ENCODE results near the gene MAG. TPM values are rescaled to one million over a fixed set of nuclear protein-coding genes. Genes with fewer than 3 reads are reported as not detected.

Gene MAG
- polyA plus RNA-seq, 4 donors: 0.07 TPM; not detected in 3

GRCh38 chr19:35334144-35334753 is 42.3 kb downstream of the MAG start:
- no peaks in the 10 kb centered on the region for H3K4me1 ChIP-seq (ENCODE audit: control insufficient read depth in 3 of 3, insufficient read depth in 2 of 3, low read depth in 1 of 3, low read length in 2 of 3)
- DNase-seq: no peak
- FAIRE-seq: no peak

GRCh38 chr19:35336166-35336955 is 44.4 kb downstream of the MAG start:
- H3K36me3 ChIP-seq (ENCODE audit: control insufficient read depth in 3 of 3, insufficient read depth in 2 of 3, low read depth in 1 of 3, low read length in 3 of 3): no peaks in the 10 kb centered on the region
- H3K27me3 ChIP-seq (ENCODE audit: control insufficient read depth in 3 of 3, insufficient read depth in 3 of 3, low read length in 3 of 3): peaks cover 0 to 3% (median 2%) of the 10 kb centered on the region in 3 donors
- no peak for DNase-seq
- no peak overlapping the region for H3K4me3 ChIP-seq (ENCODE audit: low read depth in 1 of 3, low read length in 3 of 3)
- H3K9me3 ChIP-seq (ENCODE audit: control insufficient read depth in 2 of 2, insufficient read depth in 1 of 2, low read depth in 1 of 2, low read length in 1 of 2): no peaks in the 10 kb centered on the region
- FAIRE-seq: no peak
- 80 to 88% (median 86%) methylated on average over 21 of the region's 21 CpGs for WGBS, 3 donors
- no peak overlapping the region for H3K27ac ChIP-seq (ENCODE audit: low read depth in 1 of 3, low read length in 2 of 3)
- no peaks in the 10 kb centered on the region for H3K4me1 ChIP-seq (ENCODE audit: control insufficient read depth in 3 of 3, insufficient read depth in 2 of 3, low read depth in 1 of 3, low read length in 2 of 3)

More at GRCh38 chr19:35334144-35334753, 42.3 kb downstream of the MAG start:
- no peak overlapping the region for H3K4me3 ChIP-seq (ENCODE audit: low read depth in 1 of 3, low read length in 3 of 3)
- H3K27me3 ChIP-seq (ENCODE audit: control insufficient read depth in 3 of 3, insufficient read depth in 3 of 3, low read length in 3 of 3): peaks cover 0 to 3% (median 2%) of the 10 kb centered on the region in 3 donors
- no peaks in the 10 kb centered on the region for H3K36me3 ChIP-seq (ENCODE audit: control insufficient read depth in 3 of 3, insufficient read depth in 2 of 3, low read depth in 1 of 3, low read length in 3 of 3)
- 76 to 78% (median 76%) methylated on average over 10 of the region's 10 CpGs for WGBS, 3 donors
- H3K9me3 ChIP-seq (ENCODE audit: control insufficient read depth in 2 of 2, insufficient read depth in 1 of 2, low read depth in 1 of 2, low read length in 1 of 2): no peaks in the 10 kb centered on the region
- no peak overlapping the region for H3K27ac ChIP-seq (ENCODE audit: low read depth in 1 of 3, low read length in 2 of 3)

GRCh38 chr19:35337097-35337983 is 45.4 kb downstream of the MAG start:
- Histone ChIP-seq H3K9me3 (ENCODE audit: control insufficient read depth in 2 of 2, insufficient read depth in 1 of 2, low read depth in 1 of 2, low read length in 1 of 2) (no peaks in the 10 kb centered on the region), H3K27me3 (ENCODE audit: control insufficient read depth in 3 of 3, insufficient read depth in 3 of 3, low read length in 3 of 3) (no peaks in the 10 kb centered on the region), H3K4me1 (ENCODE audit: control insufficient read depth in 3 of 3, insufficient read depth in 2 of 3, low read depth in 1 of 3, low read length in 2 of 3) (no peaks in the 10 kb centered on the region), H3K36me3 (ENCODE audit: control insufficient read depth in 3 of 3, insufficient read depth in 2 of 3, low read depth in 1 of 3, low read length in 3 of 3) (no peaks in the 10 kb centered on the region), H3K27ac (ENCODE audit: low read depth in 1 of 3, low read length in 2 of 3) (no peak overlapping the region), H3K4me3 (ENCODE audit: low read depth in 1 of 3, low read length in 3 of 3) (no peak overlapping the region)
- no peak for FAIRE-seq
- DNase-seq: no peak
- WGBS, 3 donors: 74 to 80% (median 76%) methylated on average over 25 of the region's 25 CpGs

GRCh38 chr19:35337984-35338296 is 46.0 kb downstream of the MAG start:
- Histone ChIP-seq H3K27me3 (ENCODE audit: control insufficient read depth in 3 of 3, insufficient read depth in 3 of 3, low read length in 3 of 3) (no peaks in the 10 kb centered on the region), H3K4me3 (ENCODE audit: low read depth in 1 of 3, low read length in 3 of 3) (no peak overlapping the region), H3K9me3 (ENCODE audit: control insufficient read depth in 2 of 2, insufficient read depth in 1 of 2, low read depth in 1 of 2, low read length in 1 of 2) (no peaks in the 10 kb centered on the region), H3K36me3 (ENCODE audit: control insufficient read depth in 3 of 3, insufficient read depth in 2 of 3, low read depth in 1 of 3, low read length in 3 of 3) (no peaks in the 10 kb centered on the region), H3K27ac (ENCODE audit: low read depth in 1 of 3, low read length in 2 of 3) (no peak overlapping the region), H3K4me1 (ENCODE audit: control insufficient read depth in 3 of 3, insufficient read depth in 2 of 3, low read depth in 1 of 3, low read length in 2 of 3) (no peaks in the 10 kb centered on the region)
- DNase-seq: no peak
- WGBS, 3 donors: 65 to 80% (median 73%) methylated on average over 13 of the region's 13 CpGs
- FAIRE-seq: no peak

GRCh38 chr19:35340431-35340830 is 48.5 kb downstream of the MAG start:
- WGBS, 3 donors: 82 to 88% (median 87%) methylated on average over 11 of the region's 11 CpGs

GRCh38 chr19:35341006-35341405 is 49.0 kb downstream of the MAG start:
- Histone ChIP-seq H3K9me3 (ENCODE audit: control insufficient read depth in 2 of 2, insufficient read depth in 1 of 2, low read depth in 1 of 2, low read length in 1 of 2) (no peaks in the 10 kb centered on the region), H3K4me1 (ENCODE audit: control insufficient read depth in 3 of 3, insufficient read depth in 2 of 3, low read depth in 1 of 3, low read length in 2 of 3) (no peaks in the 10 kb centered on the region), H3K27me3 (ENCODE audit: control insufficient read depth in 3 of 3, insufficient read depth in 3 of 3, low read length in 3 of 3) (peaks cover 0 to 3% (median 0%) of the 10 kb centered on the region in 3 donors), H3K36me3 (ENCODE audit: control insufficient read depth in 3 of 3, insufficient read depth in 2 of 3, low read depth in 1 of 3, low read length in 3 of 3) (no peaks in the 10 kb centered on the region), H3K27ac (ENCODE audit: low read depth in 1 of 3, low read length in 2 of 3) (no peak overlapping the region), H3K4me3 (ENCODE audit: low read depth in 1 of 3, low read length in 3 of 3) (no peak overlapping the region)
- 75 to 89% (median 82%) methylated on average over 16 of the region's 16 CpGs for WGBS, 3 donors
- DNase-seq (no peak), FAIRE-seq (no peak)

More at GRCh38 chr19:35340431-35340830, 48.5 kb downstream of the MAG start:
- FAIRE-seq (no peak), DNase-seq (no peak)
- H3K4me3 ChIP-seq (ENCODE audit: low read depth in 1 of 3, low read length in 3 of 3): no peak overlapping the region
- no peaks in the 10 kb centered on the region for H3K9me3 ChIP-seq (ENCODE audit: control insufficient read depth in 2 of 2, insufficient read depth in 1 of 2, low read depth in 1 of 2, low read length in 1 of 2)
- H3K27ac ChIP-seq (ENCODE audit: low read depth in 1 of 3, low read length in 2 of 3): no peak overlapping the region
- H3K36me3 ChIP-seq (ENCODE audit: control insufficient read depth in 3 of 3, insufficient read depth in 2 of 3, low read depth in 1 of 3, low read length in 3 of 3): no peaks in the 10 kb centered on the region
- H3K27me3 ChIP-seq (ENCODE audit: control insufficient read depth in 3 of 3, insufficient read depth in 3 of 3, low read length in 3 of 3): peaks cover 0 to 1% (median 0%) of the 10 kb centered on the region in 3 donors
- H3K4me1 ChIP-seq (ENCODE audit: control insufficient read depth in 3 of 3, insufficient read depth in 2 of 3, low read depth in 1 of 3, low read length in 2 of 3): no peaks in the 10 kb centered on the region

- Histone ChIP-seq H3K36me3 (ENCODE audit: control insufficient read depth in 3 of 3, insufficient read depth in 2 of 3, low read depth in 1 of 3, low read length in 3 of 3) (no peaks in the 10 kb centered on the region), H3K4me1 (ENCODE audit: control insufficient read depth in 3 of 3, insufficient read depth in 2 of 3, low read depth in 1 of 3, low read length in 2 of 3) (no peaks in the 10 kb centered on the region), H3K4me3 (ENCODE audit: low read depth in 1 of 3, low read length in 3 of 3) (no peak overlapping the region), H3K27me3 (ENCODE audit: control insufficient read depth in 3 of 3, insufficient read depth in 3 of 3, low read length in 3 of 3) (peaks cover 0 to 4% (median 3%) of the 10 kb centered on the region in 3 donors), H3K9me3 (ENCODE audit: control insufficient read depth in 2 of 2, insufficient read depth in 1 of 2, low read depth in 1 of 2, low read length in 1 of 2) (no peaks in the 10 kb centered on the region), H3K27ac (ENCODE audit: low read depth in 1 of 3, low read length in 2 of 3) (no peak overlapping the region)
- FAIRE-seq (no peak), DNase-seq (no peak)
- WGBS, 3 donors: 82 to 87% (median 83%) methylated on average over 13 to 14 of the region's 14 CpGs
Measured at GRCh38 chr19:35341565-35342225, 49.7 kb downstream of the MAG start.

- WGBS, 3 donors: 49 to 59% (median 58%) methylated on average over 5 of the region's 5 CpGs
- H3K4me3 ChIP-seq (ENCODE audit: low read depth in 1 of 3, low read length in 3 of 3): no peak overlapping the region
- H3K36me3 ChIP-seq (ENCODE audit: control insufficient read depth in 3 of 3, insufficient read depth in 2 of 3, low read depth in 1 of 3, low read length in 3 of 3): no peaks in the 10 kb centered on the region
- H3K9me3 ChIP-seq (ENCODE audit: control insufficient read depth in 2 of 2, insufficient read depth in 1 of 2, low read depth in 1 of 2, low read length in 1 of 2): no peaks in the 10 kb centered on the region
- FAIRE-seq (no peak), DNase-seq (no peak)
- H3K4me1 ChIP-seq (ENCODE audit: control insufficient read depth in 3 of 3, insufficient read depth in 2 of 3, low read depth in 1 of 3, low read length in 2 of 3): no peaks in the 10 kb centered on the region
- no peak overlapping the region for H3K27ac ChIP-seq (ENCODE audit: low read depth in 1 of 3, low read length in 2 of 3)
- peaks cover 0 to 4% (median 3%) of the 10 kb centered on the region in 3 donors for H3K27me3 ChIP-seq (ENCODE audit: control insufficient read depth in 3 of 3, insufficient read depth in 3 of 3, low read length in 3 of 3)
Measured at GRCh38 chr19:35342430-35342829, 50.5 kb downstream of the MAG start.
